Ramos (cell line): ENCODE results near the gene TNIK.
"Not testable (repeated sequence)": the region's sequence is repeated elsewhere in the genome, so short reads cannot be mapped to it uniquely, and the experiment has no call there.

Experiments
- in situ Hi-C: fragments of 300-500 bp; cut with MboI; formaldehyde crosslinking; loops from one replicate; pipeline ENCODE4 v1.14.3; 2022; ENCODE audit warnings: low sequenced_read_pairs; ENCODE audit not compliant: unreplicated experiment

TNIK gene

DNA sequence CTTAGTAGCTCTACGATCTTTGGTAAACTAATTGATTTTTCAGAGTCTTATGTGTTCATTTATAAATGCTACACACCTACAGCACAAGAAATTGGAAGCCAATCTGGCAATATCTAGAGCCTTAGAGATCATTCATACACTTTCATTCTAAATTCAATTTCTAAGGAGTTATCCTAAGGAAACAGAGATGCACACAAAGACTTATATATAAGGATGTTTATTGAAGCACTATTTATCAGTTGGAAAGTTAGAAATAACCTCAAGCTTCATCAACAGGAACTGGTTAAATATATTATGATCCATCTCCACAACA lies 12.7 kb downstream of the TNIK start:
- in situ Hi-C loops: not testable (repeated sequence)

DNA sequence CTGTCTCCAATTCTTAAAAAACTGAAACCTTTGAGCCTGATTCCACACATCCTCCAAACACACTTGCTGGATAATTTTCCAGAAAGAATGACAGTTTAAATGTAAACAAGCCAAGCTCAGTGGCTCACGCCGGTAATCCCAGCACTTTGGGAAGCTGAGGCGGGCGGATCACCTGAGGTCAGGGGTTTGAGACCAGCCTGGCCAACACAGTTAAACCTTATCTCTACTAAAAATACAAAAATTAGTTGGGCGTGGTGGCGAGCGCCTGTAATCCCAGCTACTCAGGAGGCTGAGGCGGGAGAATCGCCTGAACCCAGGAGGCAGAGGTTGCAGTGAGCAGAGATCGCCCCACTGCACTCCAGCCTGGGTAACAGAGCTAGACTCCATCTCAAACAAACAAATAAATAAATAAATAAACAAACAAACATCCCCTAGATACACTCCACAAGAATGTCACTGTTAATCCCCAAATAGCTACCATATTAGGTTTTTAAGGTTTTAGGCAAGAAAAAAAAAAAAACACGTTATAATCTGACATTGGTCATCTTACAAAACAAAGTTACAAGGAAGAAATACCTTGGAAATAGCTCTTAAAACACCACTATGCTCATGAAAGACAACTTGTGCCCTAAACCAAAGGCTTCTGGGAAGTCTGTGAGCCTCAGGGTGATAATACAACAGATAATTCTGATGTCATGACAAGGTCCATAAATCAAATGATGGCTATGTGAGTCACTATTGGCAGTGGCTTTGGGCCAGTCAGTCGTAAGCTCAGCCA lies 13.2 kb downstream of the TNIK start:
- in situ Hi-C loops: no loop called here

DNA sequence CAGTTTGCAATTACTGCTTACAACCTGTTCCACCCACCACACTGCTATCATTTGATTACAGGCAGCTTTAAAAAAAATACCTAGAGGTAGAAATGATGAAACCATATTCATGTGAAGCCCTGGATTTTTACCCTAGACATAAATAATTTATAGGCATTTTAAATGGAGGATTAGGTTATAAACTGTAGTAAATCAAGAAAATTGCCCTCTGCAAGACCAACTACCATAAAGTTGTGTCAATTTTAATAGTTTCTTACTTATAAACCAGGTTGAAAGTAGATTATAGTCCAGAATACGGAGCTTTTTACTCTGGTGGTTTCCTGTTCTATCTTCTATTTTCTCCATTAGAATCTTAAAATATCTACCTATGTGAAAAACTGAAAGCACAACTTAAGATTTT lies 13.9 kb downstream of the TNIK start:
- in situ Hi-C loops: no loop called here

DNA sequence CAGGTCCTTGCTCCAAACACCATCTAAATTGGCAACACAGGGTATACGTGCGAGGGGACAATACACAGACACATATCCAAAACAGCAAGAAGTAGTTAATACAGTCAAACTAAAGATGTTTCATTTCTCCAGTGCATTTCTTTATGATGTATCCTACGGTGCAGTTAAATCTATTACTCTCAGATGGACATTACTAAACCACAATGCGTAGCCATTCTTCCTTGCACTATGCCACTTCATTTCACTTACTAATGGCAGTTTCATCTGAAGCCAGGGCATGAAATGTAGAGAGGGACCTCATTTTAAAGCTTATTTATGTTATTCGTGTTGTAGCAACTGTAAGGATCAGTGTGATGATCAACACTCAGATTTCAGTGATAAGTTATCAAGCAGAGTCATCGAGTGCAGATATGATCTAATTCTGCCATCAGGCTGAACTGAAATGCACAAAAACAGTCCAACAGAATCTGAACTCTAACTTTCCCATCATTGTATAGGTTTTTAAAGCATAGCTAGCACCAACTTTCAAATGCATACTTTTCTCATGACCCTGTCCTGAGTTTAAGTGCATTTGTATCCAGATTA lies 14.5 kb downstream of the TNIK start:
- in situ Hi-C loops: no loop called here

DNA sequence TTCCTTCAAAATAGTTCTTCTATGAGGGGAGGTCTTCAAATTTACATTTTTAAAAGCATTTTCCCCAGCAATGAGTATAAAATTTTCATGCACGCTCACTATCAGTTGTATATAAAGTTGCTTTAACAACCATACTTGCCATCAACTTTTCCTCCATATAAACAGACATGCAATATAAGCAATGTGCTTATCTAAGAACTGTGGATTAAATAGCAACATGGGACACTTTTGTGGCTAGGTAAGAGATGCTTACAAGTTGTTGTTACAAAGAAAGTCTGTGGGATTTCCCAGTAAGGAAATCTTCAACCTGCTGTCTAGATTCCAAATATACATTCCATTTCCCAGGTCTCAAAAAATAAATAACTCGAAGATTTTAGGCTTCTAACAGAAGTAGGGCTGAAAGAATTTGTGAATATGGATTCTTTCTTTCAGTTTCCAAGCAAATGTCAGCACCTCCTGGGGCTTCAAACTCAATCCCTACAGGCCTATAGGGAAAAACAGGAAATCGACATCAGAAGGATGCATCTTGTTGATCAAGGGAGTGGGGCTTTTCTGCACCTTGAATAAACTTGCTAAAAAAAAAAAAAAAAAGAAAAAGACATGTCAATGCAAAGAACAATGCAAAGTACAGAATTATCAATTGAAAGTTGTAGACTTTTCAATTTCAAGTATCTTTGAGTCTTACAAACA lies 16.1 kb downstream of the TNIK start:
- in situ Hi-C loops: no loop called here

DNA sequence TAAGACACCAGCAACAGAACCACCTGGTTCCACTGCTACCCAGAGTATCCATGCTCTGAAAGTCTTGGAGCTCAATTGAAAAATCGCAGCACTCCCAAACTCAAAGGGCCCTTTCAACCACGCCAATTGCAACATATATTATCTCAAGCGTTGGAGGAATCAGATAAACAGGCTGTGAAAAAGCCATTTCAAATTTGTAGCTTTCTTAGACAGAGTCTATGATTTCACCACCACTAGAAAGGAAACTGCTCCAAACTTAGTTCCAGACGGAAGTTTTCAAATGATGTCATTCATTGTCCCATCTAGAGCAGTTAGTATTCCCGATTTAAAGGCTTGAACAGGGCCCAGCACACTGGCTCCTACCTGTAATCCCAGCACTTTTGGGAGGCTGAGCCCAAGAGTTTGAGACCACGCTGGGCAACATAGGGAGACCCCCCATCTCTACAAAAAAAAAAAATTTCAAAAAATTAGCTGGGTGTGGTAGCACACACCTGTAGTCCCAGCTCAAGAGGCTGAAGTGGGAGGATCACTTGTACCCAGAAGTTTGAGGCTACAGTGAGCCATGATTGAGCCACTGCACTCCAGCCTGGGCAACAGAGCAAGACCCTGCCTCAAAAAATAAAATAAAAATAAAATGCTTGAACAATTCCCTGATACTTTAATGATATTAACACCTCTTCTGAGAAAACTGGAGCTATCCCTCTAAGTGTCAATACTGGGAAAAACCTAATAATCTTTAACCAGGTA lies 16.8 kb downstream of the TNIK start:
- in situ Hi-C loops: no loop called here

DNA sequence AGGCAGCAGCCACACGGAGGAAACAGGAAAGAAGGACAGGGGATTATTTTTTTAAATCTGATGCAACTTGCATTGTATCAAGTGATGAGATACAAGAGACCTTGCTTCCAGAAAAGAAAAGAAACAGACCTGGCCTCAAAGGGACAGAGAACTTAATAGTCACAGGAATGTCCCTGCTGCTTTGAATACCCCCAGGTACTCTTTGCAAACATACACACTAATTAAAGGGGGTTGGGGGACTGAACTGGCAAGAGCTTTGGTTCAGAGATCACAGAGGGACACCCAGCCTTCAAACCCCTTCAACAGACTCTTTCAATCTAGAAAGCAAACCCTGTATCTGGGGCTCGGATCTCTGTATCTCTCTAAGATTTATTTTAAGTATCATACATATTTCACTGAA lies 18.0 kb downstream of the TNIK start:
- in situ Hi-C loops: no loop called here

DNA sequence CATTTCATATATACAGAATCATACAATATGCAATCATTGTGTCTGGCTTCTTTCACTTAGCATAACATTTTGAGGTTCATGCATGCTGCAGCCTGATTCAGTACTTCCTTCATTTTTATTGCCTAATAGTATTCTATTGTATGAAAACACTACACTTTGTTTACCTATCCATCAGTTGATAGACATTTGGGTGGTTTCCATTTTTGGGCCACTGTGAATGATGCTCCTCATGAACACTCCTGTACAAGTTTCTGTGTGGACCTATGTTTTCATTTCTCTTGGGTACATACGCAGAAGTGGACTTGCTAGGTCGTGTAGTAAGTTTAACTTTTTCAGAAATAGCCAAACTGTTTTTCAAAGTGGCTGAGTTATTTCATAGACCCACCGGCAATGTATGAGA lies 18.8 kb downstream of the TNIK start:
- in situ Hi-C loops: no loop called here

DNA sequence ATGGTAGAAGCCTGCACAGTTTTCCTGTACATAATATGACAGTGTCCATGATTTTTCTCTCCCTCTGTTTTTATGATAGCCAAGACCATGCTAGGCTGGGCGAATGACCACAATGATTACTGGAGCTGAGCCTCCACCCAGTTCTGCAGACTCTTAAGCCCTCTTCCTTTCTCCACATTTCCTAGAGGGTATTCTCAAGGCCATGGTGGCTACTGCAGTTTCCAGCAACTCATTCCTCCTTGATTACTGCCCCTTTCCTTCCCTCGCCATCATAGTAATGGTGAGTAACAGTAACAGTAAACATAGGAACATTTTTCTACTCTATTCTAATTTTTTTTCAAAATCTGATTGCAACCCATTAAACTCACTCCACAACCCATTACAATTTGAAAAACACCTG lies 20.2 kb downstream of the TNIK start:
- in situ Hi-C loops: no loop called here

DNA sequence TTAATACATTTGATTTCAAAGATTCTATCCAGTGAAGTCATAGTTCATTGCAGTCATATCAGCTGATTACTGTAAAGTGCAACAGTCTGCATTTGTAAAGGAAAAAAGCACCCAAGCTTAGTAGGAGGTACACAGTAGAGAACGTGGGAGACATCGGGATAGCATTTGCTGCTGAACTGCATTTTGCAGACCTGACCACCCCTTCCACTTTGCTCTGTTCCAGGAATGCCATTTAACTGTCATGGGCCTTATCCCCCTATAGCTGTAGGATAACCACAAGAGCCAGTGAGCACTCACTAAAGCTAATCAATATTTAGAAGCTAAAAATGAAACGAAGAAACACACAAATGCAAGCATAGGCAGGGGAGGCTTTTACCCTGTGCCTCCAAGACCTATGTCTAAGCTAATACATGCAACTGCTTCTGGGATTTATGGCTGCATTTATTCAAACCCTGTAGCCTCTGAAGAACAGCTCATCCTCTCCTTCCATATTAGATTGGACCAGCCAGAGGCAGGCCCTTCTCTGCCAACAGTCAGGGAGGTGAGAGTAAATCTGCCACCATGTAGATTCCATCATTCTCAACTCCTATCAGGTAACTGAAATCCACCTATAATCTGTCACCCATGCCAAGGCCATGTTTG lies 23.0 kb downstream of the TNIK start:
- in situ Hi-C loops: no loop called here

DNA sequence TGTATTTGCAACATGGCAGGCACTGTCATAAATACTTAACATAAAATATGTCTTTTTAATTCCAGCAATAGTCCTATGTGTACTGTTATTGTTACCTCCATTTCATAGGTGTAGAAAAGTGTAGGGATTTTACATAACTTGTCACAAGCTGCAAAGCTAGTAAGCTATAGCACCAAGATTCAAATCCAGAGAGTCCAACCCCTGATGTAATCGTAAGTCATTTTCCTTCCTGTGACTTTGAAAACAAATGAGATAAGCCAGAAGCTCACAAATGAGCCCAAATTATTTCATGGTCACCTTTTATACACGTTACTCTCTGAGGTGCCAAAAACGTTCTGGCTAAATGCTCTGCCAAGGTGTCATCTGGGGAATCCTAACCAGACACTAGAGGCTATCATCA lies 23.8 kb downstream of the TNIK start:
- in situ Hi-C loops: no loop called here

DNA sequence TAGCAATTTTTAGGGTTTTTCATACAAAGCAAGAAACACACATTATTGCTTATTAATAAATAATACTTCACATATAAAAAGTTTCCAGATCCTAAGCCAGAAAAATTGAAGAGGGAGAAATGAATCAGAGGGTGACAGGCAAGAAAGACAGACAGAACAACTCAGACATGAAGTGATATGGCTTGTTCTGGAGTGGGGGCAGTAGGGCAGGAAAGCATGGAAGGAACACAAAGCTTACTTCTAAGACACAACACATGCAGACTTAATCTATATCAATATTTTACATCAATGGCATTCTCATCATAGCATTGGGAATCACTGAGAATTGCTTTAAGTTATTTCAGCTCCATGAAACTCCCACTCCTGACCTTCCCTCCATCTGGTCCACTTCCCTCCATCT lies 24.4 kb downstream of the TNIK start:
- in situ Hi-C loops: no loop called here

DNA sequence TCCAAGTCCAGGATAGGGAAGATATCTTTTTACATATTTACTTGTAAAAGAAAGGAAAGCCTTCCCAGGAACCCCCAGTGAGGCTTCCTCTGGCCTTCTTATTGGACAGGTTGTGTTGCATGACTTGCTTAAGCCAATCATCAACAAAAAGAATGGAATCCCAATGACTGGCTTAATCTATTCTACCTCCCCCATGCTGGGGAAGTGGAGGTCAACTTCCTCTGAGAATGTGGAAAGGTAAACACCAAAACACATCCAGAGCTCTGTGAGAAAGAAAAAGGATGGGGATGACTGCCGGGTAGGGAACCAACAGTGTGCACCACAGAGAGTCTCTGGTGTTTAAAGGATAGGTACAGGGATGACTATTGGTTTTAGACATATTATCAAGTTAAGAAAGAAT lies 25.1 kb downstream of the TNIK start:
- in situ Hi-C loops: no loop called here

DNA sequence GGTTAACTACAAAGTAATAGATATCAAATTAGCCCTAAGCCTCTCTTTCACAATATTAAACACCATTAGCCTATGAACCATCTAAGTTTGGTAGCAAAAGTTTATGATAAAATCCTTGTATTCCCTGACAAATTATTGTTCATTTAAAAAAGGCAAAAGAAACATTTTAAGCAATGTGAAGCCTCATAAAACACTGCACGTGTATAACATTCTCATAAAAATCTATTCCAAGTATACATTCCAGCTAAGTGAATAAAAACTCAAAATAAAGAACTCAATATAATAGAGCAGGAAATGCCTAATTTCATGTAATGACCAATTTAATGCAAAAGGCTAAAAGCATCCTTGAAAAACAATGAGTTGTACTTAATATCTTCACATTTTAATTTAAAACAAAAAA lies 27.7 kb downstream of the TNIK start:
- in situ Hi-C loops: no loop called here

DNA sequence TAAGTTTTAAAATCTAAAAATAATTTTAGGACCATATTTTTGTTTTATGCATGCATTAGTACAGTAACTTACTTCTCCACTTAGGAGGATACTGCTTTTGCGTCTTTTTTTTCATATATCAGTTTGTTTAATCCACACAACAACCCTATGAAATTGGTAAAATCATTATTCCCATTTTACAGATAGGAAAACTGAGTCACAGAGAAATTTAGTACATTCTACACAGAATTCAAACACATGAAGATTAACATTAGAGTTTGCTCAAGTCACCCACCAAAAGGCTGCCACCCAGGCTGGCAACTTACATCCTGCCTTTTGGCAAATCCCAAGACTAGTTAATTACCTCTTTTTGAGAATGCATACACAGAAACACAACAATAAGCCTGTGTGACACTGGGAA lies 28.7 kb downstream of the TNIK start:
- in situ Hi-C loops: no loop called here

DNA sequence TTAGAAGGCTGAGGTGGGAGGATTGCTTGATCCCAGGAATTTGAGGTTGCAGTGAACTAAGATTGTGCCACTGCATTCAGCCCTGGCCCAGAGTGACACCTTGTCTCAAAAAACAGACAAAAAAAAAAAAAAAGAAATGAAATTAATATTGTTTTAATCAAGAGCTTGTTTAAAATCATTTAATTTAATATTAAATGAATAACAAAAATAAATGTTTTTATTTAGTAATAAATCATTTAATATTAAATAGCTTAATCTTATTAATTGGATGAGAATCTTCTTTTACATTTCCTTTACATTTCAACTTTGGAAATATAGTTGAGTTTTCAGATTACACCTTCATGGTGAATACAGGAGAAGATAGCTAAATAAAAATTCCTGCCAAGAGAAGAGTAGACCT lies 29.7 kb downstream of the TNIK start:
- in situ Hi-C loops: no loop called here

DNA sequence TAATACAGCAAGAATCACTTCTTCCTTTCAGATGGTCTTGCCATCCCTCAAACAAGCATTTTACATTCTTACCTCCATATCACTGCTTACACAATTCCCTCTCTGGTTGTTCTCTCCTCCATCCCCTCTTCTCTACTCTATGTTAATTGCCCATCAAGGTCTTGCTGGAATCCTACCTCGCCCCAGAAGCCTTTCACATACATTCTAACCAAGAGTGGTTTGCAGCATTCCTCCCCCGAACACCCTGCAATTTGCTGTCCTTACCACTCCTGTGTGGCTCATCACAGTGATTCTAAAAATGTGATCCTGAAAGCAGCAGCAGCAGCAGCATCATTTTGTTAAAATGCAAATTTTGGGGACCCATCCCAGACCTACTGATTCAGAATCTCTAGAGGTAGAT lies 30.6 kb downstream of the TNIK start:
- in situ Hi-C loops: no loop called here

DNA sequence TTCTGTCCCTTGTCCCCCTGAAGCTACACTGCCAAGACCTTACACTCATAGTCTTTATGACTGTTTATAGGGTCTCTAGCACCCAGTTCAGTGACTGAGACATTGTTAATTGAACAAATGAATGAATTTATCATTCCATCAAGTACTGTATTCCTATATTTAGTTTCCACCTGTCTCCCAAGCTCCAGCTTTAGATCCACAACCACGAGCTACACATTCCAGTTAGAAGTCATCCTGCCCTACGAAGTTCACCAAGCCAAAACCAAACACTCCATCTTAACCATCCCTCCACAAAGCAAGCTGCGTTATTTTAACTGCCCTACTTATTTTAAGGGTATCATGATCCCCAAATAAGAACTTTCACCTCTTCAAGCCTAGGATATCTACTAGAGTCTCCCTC lies 31.3 kb downstream of the TNIK start:
- in situ Hi-C loops: no loop called here

DNA sequence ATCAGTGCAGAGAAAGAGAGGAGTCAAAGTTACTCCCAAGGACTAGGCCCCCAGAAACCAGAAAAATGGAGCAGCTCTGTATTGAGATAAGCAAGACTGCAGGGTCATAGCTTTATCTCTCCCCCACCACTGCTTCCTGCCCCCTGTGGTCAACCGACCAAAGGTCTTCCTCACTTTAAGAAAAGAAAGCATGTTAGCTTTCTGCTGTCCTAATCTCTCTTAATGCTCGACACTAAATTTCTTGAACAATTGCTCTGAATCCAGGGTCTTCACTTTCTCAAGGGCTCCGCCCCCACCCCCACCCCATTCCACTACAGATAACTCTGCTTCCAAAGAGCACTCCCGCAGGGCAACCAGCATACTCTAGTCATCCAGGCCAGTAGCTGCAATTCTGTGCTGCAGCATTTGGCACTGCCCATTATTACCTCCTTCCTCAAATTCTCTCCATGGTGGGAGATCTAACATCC lies 31.9 kb downstream of the TNIK start:
- in situ Hi-C loops: no loop called here

DNA sequence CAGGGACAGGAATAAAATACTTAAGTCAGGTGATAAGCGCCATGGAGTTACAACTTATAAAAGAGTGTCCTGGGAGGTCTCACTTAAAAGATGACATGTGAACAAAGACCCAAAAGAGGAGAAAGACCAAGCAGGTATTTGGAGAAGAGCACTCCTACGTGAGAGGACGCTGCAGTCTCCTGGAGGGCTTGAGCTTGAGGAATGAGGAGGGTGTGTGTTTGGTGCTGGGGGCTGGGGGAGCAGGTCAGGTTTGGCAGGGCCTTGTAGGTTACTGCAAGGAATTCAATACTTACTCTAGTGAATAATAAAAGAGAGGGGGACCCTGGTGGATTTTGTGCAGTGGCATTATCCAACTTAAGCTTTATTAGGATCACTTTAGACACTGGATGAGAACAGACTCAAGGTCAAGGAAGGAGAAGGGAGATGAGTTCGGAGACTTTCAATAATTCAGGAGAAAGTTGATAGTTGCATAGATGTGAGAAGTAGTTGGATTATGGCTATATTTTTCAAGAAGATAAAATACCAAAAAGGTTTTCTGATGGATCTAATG lies 32.4 kb downstream of the TNIK start:
- in situ Hi-C loops: no loop called here
